SU-DHL-6 (cell line): Measurements from ENCODE around the gene ESF1.

Source experiments
- H2AFZ ChIP-seq: fragments of 200-600 bp; sonication (generic); 2 replicates; pipeline ENCODE4 v1.6.1; 2014; ENCODE audit warnings: low read depth, mild to moderate bottlenecking, moderate library complexity, mixed read lengths, antibody characterized with exemption, low read length; ENCODE audit not compliant: severe bottlenecking
- H3F3A ChIP-seq: fragments of 200-600 bp; shearing (Covaris generic); 2 replicates; pipeline ENCODE4 v1.6.0; 2016; ENCODE audit warnings: antibody characterized with exemption, mild to moderate bottlenecking; ENCODE audit not compliant: insufficient read depth
- H3K27ac ChIP-seq: fragments of 200-600 bp; sonication (generic); 2 replicates; pipeline ENCODE4 v1.5.1; 2016; ENCODE audit warnings: low read depth, mild to moderate bottlenecking, low read length, moderate library complexity, mixed read lengths
- H3K27me3 ChIP-seq: fragments of 200-600 bp; sonication (generic), shearing (Covaris generic); 2 replicates; pipeline ENCODE4 v1.6.0; 2014; ENCODE audit warnings: mild to moderate bottlenecking, low read length
- H3K36me3 ChIP-seq: fragments of 200-600 bp; sonication (generic); 2 replicates; pipeline ENCODE4 v1.6.1; 2014; ENCODE audit warnings: mild to moderate bottlenecking, low read length, mixed read lengths
- H3K4me2 ChIP-seq: fragments of 300-600, 200-600 bp; shearing (Covaris generic), sonication (generic); 2 replicates; pipeline ENCODE4 v1.6.0; 2014; ENCODE audit warnings: low read length, low read depth, mild to moderate bottlenecking; ENCODE audit not compliant: poor library complexity, severe bottlenecking
- H3K4me3 ChIP-seq: fragments of 200-600 bp; sonication (generic); 2 replicates; pipeline ENCODE4 v1.5.1; 2014; ENCODE audit warnings: antibody characterized with exemption, low read length, mild to moderate bottlenecking, mixed read lengths; ENCODE audit not compliant: insufficient read depth, poor library complexity, severe bottlenecking
- H3K79me2 ChIP-seq: fragments of 200-600 bp; sonication (generic); 2 replicates; pipeline ENCODE4 v1.6.1; 2014; ENCODE audit warnings: mild to moderate bottlenecking, low read length, moderate library complexity; ENCODE audit not compliant: insufficient read depth
- H3K9ac ChIP-seq: fragments of 200-600 bp; sonication (generic); 2 replicates; pipeline ENCODE4 v1.7.0; 2014; ENCODE audit warnings: mild to moderate bottlenecking, low read length
- H3K9me2 ChIP-seq: fragments of 200-600 bp; sonication (generic); replicated peaks from 2 replicates; pipeline ENCODE4 v1.6.1; 2014; ENCODE audit warnings: low read length; ENCODE audit not compliant: insufficient read depth
- H3K9me3 ChIP-seq: fragments of 200-600 bp; sonication (generic); 2 replicates; pipeline ENCODE4 v1.6.1; 2014; ENCODE audit warnings: low read length, mixed read lengths; ENCODE audit not compliant: insufficient read depth
- H4K20me1 ChIP-seq: fragments of 200-600 bp; sonication (generic); 2 replicates; pipeline ENCODE4 v1.6.1; 2014; ENCODE audit warnings: low read depth, mild to moderate bottlenecking, antibody characterized with exemption, low read length, moderate library complexity, mixed read lengths
- EZH2phosphoT487 ChIP-seq: fragments of 200-600 bp; sonication (generic), shearing (Covaris generic); conservative IDR thresholded peaks from 2 replicates; pipeline ENCODE4 v1.6.1; 2018; ENCODE audit warnings: mild to moderate bottlenecking, antibody characterized with exemption, low read length, moderate library complexity, mixed read lengths
- TF ChIP-seq, protein P1 (sequence below): fragments of 200-600 bp; sonication (generic); IDR thresholded peaks from one replicate; pipeline ENCODE4 v1.5.1; 2017; ENCODE audit warnings: antibody characterized with exemption, mild to moderate bottlenecking, low read length, moderate library complexity; ENCODE audit not compliant: insufficient read depth, poor library complexity, severe bottlenecking

ESF1 gene

DNA sequence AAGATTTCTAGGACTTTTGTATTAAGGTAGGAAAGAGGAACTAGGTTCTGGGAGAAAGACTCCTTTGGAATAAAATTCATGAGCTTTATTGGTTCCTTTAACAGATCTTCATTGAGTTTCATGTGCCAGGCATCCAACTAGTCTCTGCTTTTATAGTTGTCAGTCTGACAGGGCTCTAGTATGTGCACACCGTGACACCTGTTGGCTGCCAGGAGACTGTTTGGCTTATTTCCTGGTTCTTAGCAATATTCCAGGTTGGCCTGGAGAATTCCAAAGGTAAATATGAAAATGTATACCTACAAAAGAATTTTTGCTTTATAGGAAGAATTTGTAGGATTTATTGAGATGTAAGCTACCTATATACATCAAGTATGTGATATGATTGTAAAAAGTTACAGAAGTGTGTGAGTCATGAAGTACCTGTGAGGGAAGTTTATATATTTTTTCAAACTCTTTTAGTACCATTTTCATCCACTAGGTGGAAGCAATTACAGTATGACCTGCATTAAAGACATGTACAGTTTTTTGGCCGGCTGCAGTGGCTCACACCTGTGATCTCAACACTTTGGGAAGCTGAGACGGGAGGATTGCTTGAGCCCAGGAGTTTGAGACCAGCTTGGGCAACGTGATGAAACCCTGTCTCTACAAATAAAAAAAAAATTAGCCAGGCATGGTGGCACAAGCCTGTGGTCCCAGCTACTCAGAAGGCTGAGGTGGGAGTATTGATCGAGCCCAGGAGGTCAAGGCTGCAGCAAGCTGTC is 35.3 kb upstream of the ESF1 start:
- no peaks in the 10 kb centered on the region for H3F3A ChIP-seq
- no peak overlapping the region for H3K9ac ChIP-seq
- no peak overlapping the region for H2AFZ ChIP-seq
- no peak overlapping the region for H3K4me2 ChIP-seq
- no peaks in the 10 kb centered on the region for H3K9me2 ChIP-seq
- H3K27ac ChIP-seq: no peak overlapping the region
- peaks cover 9% of the 10 kb centered on the region; the same call in 1 of the 2 replicates for H3K36me3 ChIP-seq
- no peaks in the 10 kb centered on the region for H3K27me3 ChIP-seq
- no peak overlapping the region for H3K4me3 ChIP-seq
- H3K9me3 ChIP-seq: no peaks in the 10 kb centered on the region
- TF ChIP-seq, protein P1, sequence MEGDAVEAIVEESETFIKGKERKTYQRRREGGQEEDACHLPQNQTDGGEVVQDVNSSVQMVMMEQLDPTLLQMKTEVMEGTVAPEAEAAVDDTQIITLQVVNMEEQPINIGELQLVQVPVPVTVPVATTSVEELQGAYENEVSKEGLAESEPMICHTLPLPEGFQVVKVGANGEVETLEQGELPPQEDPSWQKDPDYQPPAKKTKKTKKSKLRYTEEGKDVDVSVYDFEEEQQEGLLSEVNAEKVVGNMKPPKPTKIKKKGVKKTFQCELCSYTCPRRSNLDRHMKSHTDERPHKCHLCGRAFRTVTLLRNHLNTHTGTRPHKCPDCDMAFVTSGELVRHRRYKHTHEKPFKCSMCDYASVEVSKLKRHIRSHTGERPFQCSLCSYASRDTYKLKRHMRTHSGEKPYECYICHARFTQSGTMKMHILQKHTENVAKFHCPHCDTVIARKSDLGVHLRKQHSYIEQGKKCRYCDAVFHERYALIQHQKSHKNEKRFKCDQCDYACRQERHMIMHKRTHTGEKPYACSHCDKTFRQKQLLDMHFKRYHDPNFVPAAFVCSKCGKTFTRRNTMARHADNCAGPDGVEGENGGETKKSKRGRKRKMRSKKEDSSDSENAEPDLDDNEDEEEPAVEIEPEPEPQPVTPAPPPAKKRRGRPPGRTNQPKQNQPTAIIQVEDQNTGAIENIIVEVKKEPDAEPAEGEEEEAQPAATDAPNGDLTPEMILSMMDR: peak; percentile 39
- TF ChIP-seq EZH2phosphoT487: no peak
- H3K79me2 ChIP-seq: no peaks in the 10 kb centered on the region
- H4K20me1 ChIP-seq: no peaks in the 10 kb centered on the region

DNA sequence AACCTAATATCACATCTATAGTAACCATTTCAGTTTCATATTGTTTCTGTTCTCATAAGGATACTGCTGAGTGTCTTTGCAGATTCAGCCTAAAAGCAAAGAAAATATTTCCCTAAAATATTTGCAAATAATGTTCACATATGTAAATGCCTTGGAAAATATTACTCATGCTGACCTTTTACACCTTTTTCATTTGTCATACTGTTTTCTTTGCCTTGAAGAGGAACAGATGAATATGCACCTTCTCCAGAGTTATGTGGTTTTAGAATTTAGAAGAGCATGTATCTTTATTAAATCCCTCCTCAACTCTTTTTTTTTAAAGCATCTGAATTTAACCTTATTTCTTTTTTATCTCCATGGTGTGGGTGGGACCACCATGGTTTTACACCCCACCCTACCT is 32.6 kb upstream of the ESF1 start:
- Histone ChIP-seq H3K9me2 (no peaks in the 10 kb centered on the region), H4K20me1 (no peaks in the 10 kb centered on the region), H3K27ac (no peak overlapping the region), H2AFZ (no peak overlapping the region), H3K9me3 (no peaks in the 10 kb centered on the region), H3K9ac (no peak overlapping the region), H3K79me2 (no peaks in the 10 kb centered on the region), H3K4me3 (no peak overlapping the region), H3K36me3 (peaks cover 9% of the 10 kb centered on the region; the same call in 1 of the 2 replicates), H3K4me2 (no peak overlapping the region), H3F3A (no peaks in the 10 kb centered on the region), H3K27me3 (no peaks in the 10 kb centered on the region)
- no peak for TF ChIP-seq EZH2phosphoT487
- TF ChIP-seq, protein P1: no peak

DNA sequence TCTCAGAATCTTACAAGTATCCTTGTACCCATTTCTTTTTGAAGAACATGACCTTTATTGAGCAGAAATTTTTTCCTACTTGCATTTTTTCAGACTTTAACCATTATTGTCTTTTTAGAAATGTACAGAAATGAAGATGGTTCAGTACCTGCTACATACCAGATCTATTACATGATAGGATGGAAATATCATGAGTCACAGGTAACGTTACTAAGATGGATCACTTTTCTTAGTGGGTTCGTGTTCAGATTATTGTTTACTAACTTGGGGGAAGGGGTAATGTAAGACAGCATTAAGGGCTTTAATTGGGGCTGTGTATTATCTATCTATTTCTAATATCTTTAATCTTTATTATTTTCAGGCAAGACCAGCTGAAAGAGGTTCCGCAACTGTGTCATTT is 32.0 kb upstream of the ESF1 start:
- Histone ChIP-seq H3K36me3 (peaks cover 9% of the 10 kb centered on the region; the same call in 1 of the 2 replicates), H3F3A (no peaks in the 10 kb centered on the region)

More for the DNA sequence above, 32.0 kb upstream of the ESF1 start:
- no peaks in the 10 kb centered on the region for H3K79me2 ChIP-seq
- TF ChIP-seq EZH2phosphoT487: no peak
- TF ChIP-seq, protein P1: no peak
- H2AFZ ChIP-seq: no peak overlapping the region
- no peak overlapping the region for H3K4me3 ChIP-seq
- no peaks in the 10 kb centered on the region for H4K20me1 ChIP-seq
- no peaks in the 10 kb centered on the region for H3K27me3 ChIP-seq
- H3K9me2 ChIP-seq: no peaks in the 10 kb centered on the region
- H3K9ac ChIP-seq: no peak overlapping the region
- no peak overlapping the region for H3K4me2 ChIP-seq
- no peaks in the 10 kb centered on the region for H3K9me3 ChIP-seq
- no peak overlapping the region for H3K27ac ChIP-seq
